H1 (cell line): ENCODE measurements around the gene CAPN3. TPM values are rescaled to one million over a fixed set of nuclear protein-coding genes. Genes with fewer than 3 reads are reported as not detected.

Source experiments
- CTCF ChIA-PET: fragments of 300-600 bp; sonication (Branson Sonifier 250); formaldehyde crosslinking; loops from one replicate; lab custom pipeline; 2021; ENCODE audit not compliant: partially characterized antibody; lab: Charles Lee
- POLR2A ChIA-PET: fragments of 300-600 bp; sonication (Branson Sonifier 250); formaldehyde crosslinking; loops from one replicate; lab custom pipeline; 2021; ENCODE audit warnings: inconsistent platforms; ENCODE audit not compliant: partially characterized antibody; lab: Charles Lee
- DNase-seq, 2 experiments: peaks; one replicate each; pipeline versions ENCODE4 v3.0.0 to v3.0.0-alpha.2; 2010 to 2022; ENCODE audit warnings: low spot score in 2 of 2, low read depth in 1 of 2, mixed read lengths in 1 of 2
- FAIRE-seq: peaks from 2 replicates; lab custom pipeline; 2011; peaks lifted over from hg19 to GRCh38; lab: Jason Lieb, UNC
- H2AFZ ChIP-seq: 2 replicates; pipeline ENCODE4 v1.8.1; 2012; ENCODE audit warnings: low read length, inconsistent platforms
- H2AK5ac ChIP-seq: 2 replicates; pipeline ENCODE4 v1.6.1; 2013; ENCODE audit warnings: low read depth, low read length
- H2BK120ac ChIP-seq: replicated peaks from 2 replicates; pipeline ENCODE3; 2013; ENCODE audit warnings: low read depth, low read length, inconsistent platforms
- H2BK12ac ChIP-seq: 2 replicates; pipeline ENCODE4 v1.6.1; 2013; ENCODE audit warnings: low read depth, low read length
- H2BK15ac ChIP-seq: 2 replicates; pipeline ENCODE4 v1.6.1; 2013; ENCODE audit warnings: low read length
- H2BK20ac ChIP-seq: 2 replicates; pipeline ENCODE4 v1.6.1; 2013; ENCODE audit warnings: low read length
- H2BK5ac ChIP-seq: 2 replicates; pipeline ENCODE4 v1.6.1; 2013; ENCODE audit warnings: low read depth, low read length
- H3K14ac ChIP-seq: 2 replicates; pipeline ENCODE4 v1.6.1; 2013; ENCODE audit warnings: inconsistent platforms; ENCODE audit not compliant: insufficient read length
- H3K18ac ChIP-seq: 2 replicates; pipeline ENCODE4 v1.6.1; 2013; ENCODE audit warnings: low read length; ENCODE audit errors: extremely low read depth
- H3K23ac ChIP-seq: 2 replicates; pipeline ENCODE4 v1.6.1; 2013; ENCODE audit warnings: inconsistent platforms; ENCODE audit not compliant: insufficient read length
- H3K23me2 ChIP-seq: 2 replicates; pipeline ENCODE4 v1.6.1; 2013; ENCODE audit warnings: low read depth, low read length
- H3K27ac ChIP-seq: 2 replicates; pipeline ENCODE4 v1.6.1; 2011; ENCODE audit warnings: low read depth, low read length, inconsistent platforms
- H3K27me3 ChIP-seq, 4 experiments: replicated peaks in 1 of 4; 1 replicate in 1 of 4; 2 replicates in 3 of 4; pipeline versions ENCODE4 v1.6.1 to v1.8.1; 2011 to 2013; ENCODE audit warnings: low read length in 3 of 4, mild to moderate bottlenecking in 3 of 4, inconsistent platforms in 2 of 4, mixed read lengths in 2 of 4, moderate library complexity in 1 of 4; ENCODE audit not compliant: control insufficient read depth in 3 of 4, insufficient read depth in 3 of 4; ENCODE audit errors: extremely low read depth in 1 of 4
- H3K36me3 ChIP-seq, 4 experiments: 2 replicates each; pipeline versions ENCODE4 v1.6.1 to v1.8.1; 2011 to 2013; ENCODE audit warnings: mild to moderate bottlenecking in 4 of 4, low read length in 3 of 4, moderate library complexity in 2 of 4, control low read depth in 1 of 4, inconsistent platforms in 1 of 4; ENCODE audit not compliant: insufficient read depth in 4 of 4, control insufficient read depth in 2 of 4
- H3K4ac ChIP-seq: replicated peaks from 2 replicates; pipeline ENCODE3; 2013; ENCODE audit warnings: low read length, low read depth, mixed read lengths, inconsistent platforms; ENCODE audit not compliant: insufficient read length
- H3K4me1 ChIP-seq, 4 experiments: replicated peaks in 1 of 4; 1 replicate in 1 of 4; 2 replicates in 3 of 4; pipeline versions ENCODE4 v1.6.1 to v1.8.1; 2011 to 2013; ENCODE audit warnings: low read length in 3 of 4, inconsistent platforms in 2 of 4, mixed read lengths in 1 of 4; ENCODE audit not compliant: insufficient read depth in 4 of 4, control insufficient read depth in 3 of 4
- H3K4me2 ChIP-seq, 2 experiments: 2 replicates each; pipeline versions ENCODE4 v1.6.1 to v1.8.1; 2011 to 2013; ENCODE audit warnings: low read depth in 2 of 2, low read length in 2 of 2, control low read depth in 1 of 2, inconsistent platforms in 1 of 2, mild to moderate bottlenecking in 1 of 2; ENCODE audit not compliant: insufficient read depth in 1 of 2
- H3K4me3 ChIP-seq, 4 experiments: fragments of 200-600, 300-600 bp in 1 of 4; sonication (generic), shearing (Covaris generic), sonication (Bioruptor Twin) in 1 of 4; 2 replicates each; pipeline versions ENCODE4 v1.5.1 to v1.8.1; 2011 to 2016; ENCODE audit warnings: low read length in 4 of 4, low read depth in 3 of 4, control low read depth in 2 of 4, inconsistent platforms in 2 of 4, mild to moderate bottlenecking in 2 of 4, mixed read lengths in 1 of 4, moderate library complexity in 1 of 4; ENCODE audit not compliant: insufficient read depth in 2 of 4; ENCODE audit errors: extremely low read depth in 1 of 4
- H3K56ac ChIP-seq: replicated peaks from 2 replicates; pipeline ENCODE3; 2013; ENCODE audit warnings: low read depth, mild to moderate bottlenecking, mixed read lengths, low read length, inconsistent platforms; ENCODE audit not compliant: insufficient read length
- H3K79me1 ChIP-seq: 2 replicates; pipeline ENCODE4 v1.6.1; 2013; ENCODE audit warnings: low read depth, low read length, control low read depth
- H3K79me2 ChIP-seq, 2 experiments: 2 replicates each; pipeline versions ENCODE4 v1.6.1 to v1.8.1; 2012 to 2013; ENCODE audit warnings: low read length in 2 of 2, mild to moderate bottlenecking in 2 of 2, inconsistent platforms in 1 of 2; ENCODE audit not compliant: insufficient read depth in 2 of 2, control insufficient read depth in 1 of 2
- H3K9ac ChIP-seq, 4 experiments: replicated peaks in 1 of 4; 1 replicate in 1 of 4; 2 replicates in 3 of 4; pipeline versions ENCODE4 v1.6.1 to v1.8.1; 2011 to 2013; ENCODE audit warnings: low read depth in 3 of 4, low read length in 3 of 4, control low read depth in 2 of 4, mild to moderate bottlenecking in 2 of 4, moderate library complexity in 2 of 4, inconsistent platforms in 1 of 4; ENCODE audit errors: extremely low read depth in 1 of 4
- H3K9me3 ChIP-seq, 2 experiments: 2 replicates each; pipeline versions ENCODE4 v1.6.1 to v1.8.1; 2012 to 2013; ENCODE audit warnings: mild to moderate bottlenecking in 2 of 2, moderate library complexity in 2 of 2, control low read depth in 1 of 2, inconsistent platforms in 1 of 2, low read depth in 1 of 2, low read length in 1 of 2, mixed read lengths in 1 of 2; ENCODE audit not compliant: insufficient read depth in 2 of 2
- H4K20me1 ChIP-seq, 2 experiments: replicated peaks in 1 of 2; 2 replicates each; pipeline versions ENCODE3 to v1.8.1; 2011 to 2013; ENCODE audit warnings: inconsistent platforms in 2 of 2, low read length in 2 of 2, mild to moderate bottlenecking in 1 of 2; ENCODE audit not compliant: insufficient read depth in 2 of 2, control insufficient read depth in 1 of 2
- H4K5ac ChIP-seq: 2 replicates; pipeline ENCODE4 v1.6.1; 2013; ENCODE audit warnings: low read length, low read depth, mixed read lengths, inconsistent platforms; ENCODE audit not compliant: insufficient read length
- H4K8ac ChIP-seq: 2 replicates; pipeline ENCODE4 v1.8.0; 2013; ENCODE audit warnings: mild to moderate bottlenecking, moderate library complexity, low read length, inconsistent platforms; ENCODE audit not compliant: insufficient read depth; ENCODE audit errors: extremely low read depth
- H4K91ac ChIP-seq: replicated peaks from 2 replicates; pipeline ENCODE3; 2013; ENCODE audit warnings: low read length, mixed read lengths, inconsistent platforms; ENCODE audit not compliant: insufficient read length
- CTBP2 ChIP-seq: IDR thresholded peaks from 2 replicates; pipeline ENCODE4 v1.7.0; 2011; ENCODE audit warnings: borderline replicate concordance, mild to moderate bottlenecking, moderate library complexity, mixed read lengths, low read length; ENCODE audit not compliant: insufficient read depth, insufficient read length
- EGR1 ChIP-seq: IDR thresholded peaks from 2 replicates; pipeline ENCODE4 v1.6.1; 2011; ENCODE audit warnings: low read depth, low read length, borderline replicate concordance
- EZH2 ChIP-seq: fragments of 200-600 bp; sonication (generic); IDR thresholded peaks from 2 replicates; pipeline ENCODE4 v1.7.1; 2012; ENCODE audit warnings: low read depth, mild to moderate bottlenecking, moderate library complexity, low read length, inconsistent platforms; ENCODE audit not compliant: severe bottlenecking
- FOSL1 ChIP-seq: IDR thresholded peaks from 2 replicates; pipeline ENCODE4 v1.6.1; 2011; ENCODE audit warnings: mild to moderate bottlenecking, low read depth, low read length, moderate library complexity; ENCODE audit not compliant: insufficient read depth
- HDAC6 ChIP-seq: IDR thresholded peaks from one replicate; pipeline ENCODE4 v1.7.1; 2012; ENCODE audit warnings: low read depth, mild to moderate bottlenecking, inconsistent platforms, low read length, moderate library complexity
- POLR2A ChIP-seq, 2 experiments: IDR thresholded peaks; 1 replicate in 1 of 2; 2 replicates in 1 of 2; pipeline ENCODE4 v1.6.1; 2011; ENCODE audit warnings: low read depth in 2 of 2, low read length in 2 of 2, mild to moderate bottlenecking in 2 of 2; ENCODE audit errors: control extremely low read depth in 1 of 2
- SIN3A ChIP-seq, 2 experiments: IDR thresholded peaks in 1 of 2; conservative IDR thresholded peaks in 1 of 2; 2 replicates each; pipeline ENCODE4 v1.6.1; 2011 to 2012; ENCODE audit warnings: low read length in 2 of 2, improper control_type of control experiment in 1 of 2, low read depth in 1 of 2, mild to moderate bottlenecking in 1 of 2
- SP1 ChIP-seq: IDR thresholded peaks from 2 replicates; pipeline ENCODE4 v1.6.1; 2011; ENCODE audit warnings: low read depth, low read length
- SUZ12 ChIP-seq: fragments of 200-600 bp; sonication (generic); IDR thresholded peaks from 2 replicates; pipeline ENCODE4 v1.6.1; 2012; ENCODE audit warnings: mild to moderate bottlenecking, inconsistent platforms, low read length, moderate library complexity, mixed read lengths
- TAF7 ChIP-seq: optimal IDR thresholded peaks from 2 replicates; pipeline ENCODE3; 2011; ENCODE audit warnings: low read depth, mild to moderate bottlenecking, inconsistent platforms, low read length, moderate library complexity, borderline replicate concordance
- TBP ChIP-seq: IDR thresholded peaks from 2 replicates; pipeline ENCODE4 v1.6.1; 2011; ENCODE audit warnings: low read depth, low read length, improper control_type of control experiment
- WGBS, 2 experiments: shearing (Covaris generic) in 1 of 2; methylation state at CpG; one replicate each; pipeline versions ENCODE4 v1.1.6 to v1.1.7; 2013 to 2015; ENCODE audit warnings: low lambda C conversion rate in 2 of 2, mixed read lengths in 2 of 2, inconsistent platforms in 1 of 2, low coverage in 1 of 2, missing lambda C conversion rate in 1 of 2; ENCODE audit not compliant: insufficient replicate concordance in 2 of 2, insufficient coverage in 1 of 2, insufficient read length in 1 of 2; ENCODE audit errors: extremely low coverage in 1 of 2, missing lambda C conversion rate in 1 of 2; 5-methylcytosine and 5-hydroxymethylcytosine counted together
- polyA plus RNA-seq, 7 experiments: library from polyadenylated mRNA; depleted of rRNA in 3 of 7; stranded (reverse) in 5 of 7; unstranded in 2 of 7; fragments of >200 nt in 5 of 7; fragments of 200-250 nt in 2 of 7; gene quantifications; 1 replicate in 5 of 7; 2 replicates in 1 of 7; 4 replicates in 1 of 7; pipeline versions ENCODE4 v1.2.1 to v1.2.3, GENCODE V29; 2011 to 2013; ENCODE audit warnings: missing spikeins in 2 of 7, mixed read lengths in 2 of 7
- total RNA-seq: library from RNA; stranded (reverse); fragmentation: NEBNext Ultra II Directional; extraction: Animal tissue kit (Norgen Biotek cat#: 25700); gene quantifications from 2 replicates; pipeline ENCODE4 v1.2.1, GENCODE V29; 2021
- TF ChIP-seq, protein P1 (sequence below), 3 experiments: IDR thresholded peaks; 1 replicate in 2 of 3; 2 replicates in 1 of 3; pipeline versions ENCODE4 v1.5.1 to v1.6.1; 2011; ENCODE audit warnings: low read length in 3 of 3, mild to moderate bottlenecking in 3 of 3, inconsistent platforms in 2 of 3, low read depth in 1 of 3, moderate library complexity in 1 of 3; ENCODE audit not compliant: insufficient read depth in 1 of 3; ENCODE audit errors: control extremely low read depth in 1 of 3

CAPN3 gene
- total and polyA plus RNA-seq, 2 of the 8 experiments (the other 6 are each of a cell fraction or from before 2014, with no cell fraction given): 0.80 to 2.1 TPM

DNA sequence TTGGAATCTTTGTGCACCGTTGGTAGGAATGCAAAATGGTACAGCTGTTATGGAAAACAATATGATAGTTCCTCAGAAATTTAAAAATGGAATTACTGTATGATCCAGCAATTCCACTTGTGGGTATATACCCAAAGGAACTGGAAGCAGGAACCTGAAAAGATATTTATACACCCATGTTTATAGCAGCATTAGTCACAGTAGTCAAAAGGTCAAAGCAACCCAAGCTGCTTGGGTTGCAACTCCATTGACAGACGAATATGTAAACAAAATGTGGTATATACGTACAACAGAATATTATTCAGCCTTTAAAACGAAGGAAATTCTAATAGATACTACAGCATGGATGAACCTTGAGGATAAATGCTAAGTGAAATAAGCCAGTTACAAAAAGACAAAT lies 35.0 kb upstream of the CAPN3 start:
- Histone ChIP-seq H3K27me3 (no peaks in the 10 kb centered on the region), H2AK5ac (no peak overlapping the region), H4K20me1 (no peaks in the 10 kb centered on the region), H3K4me1 (no peaks in the 10 kb centered on the region), H2BK20ac (no peak overlapping the region), H3K4me3 (no peak overlapping the region), H3K18ac (no peak overlapping the region), H2BK120ac (no peak overlapping the region), H4K91ac (no peak overlapping the region), H3K9me3 (no peaks in the 10 kb centered on the region), H3K14ac (no peak overlapping the region), H4K8ac (no peak overlapping the region), H3K56ac (no peak overlapping the region), H2BK5ac (no peak overlapping the region), H3K36me3 (peaks cover 0 to 3% (median 0%) of the 10 kb centered on the region in 4 experiments; a peak in 1 of 8 replicates), H3K9ac (no peak overlapping the region), H2BK15ac (no peak overlapping the region), H3K79me2 (no peaks in the 10 kb centered on the region), H2AFZ (no peak overlapping the region), H4K5ac (no peak overlapping the region), H3K4me2 (no peak overlapping the region), H2BK12ac (no peak overlapping the region), H3K79me1 (no peaks in the 10 kb centered on the region), H3K23me2 (no peaks in the 10 kb centered on the region), H3K4ac (no peak overlapping the region), H3K23ac (no peak overlapping the region), H3K27ac (no peak overlapping the region)
- DNase-seq: no peak
- ChIA-PET POLR2A (no interaction called here), CTCF (interaction anchor here (0.6 kb wide), 1 partner anchor 117 kb away, joined by 3 read pairs; no protein-coding TSS in a partner anchor)
- 80% methylated on average over 4 of the region's 4 CpGs; no CpG with 5 or more reads in 1 of the 2 experiments for WGBS, 2 experiments
- no peak for FAIRE-seq
- TF ChIP-seq SIN3A (conservative IDR thresholded peaks at IDR 0.05 in 1 of 2, IDR thresholded peaks at IDR 0.05 in 1 of 2; ENCODE audit: low read depth in 1 of 2, low read length in 2 of 2) (no peak), HDAC6 (no peak), EZH2 (no peak), SUZ12 (no peak), SP1 (no peak), POLR2A (IDR thresholded peaks at IDR 0.05; ENCODE audit: control extremely low read depth in 1 of 2, low read depth in 2 of 2, low read length in 2 of 2) (no peak), FOSL1 (no peak), TBP (no peak), CTBP2 (no peak), EGR1 (no peak), TAF7 (no peak)
- TF ChIP-seq, protein P1, sequence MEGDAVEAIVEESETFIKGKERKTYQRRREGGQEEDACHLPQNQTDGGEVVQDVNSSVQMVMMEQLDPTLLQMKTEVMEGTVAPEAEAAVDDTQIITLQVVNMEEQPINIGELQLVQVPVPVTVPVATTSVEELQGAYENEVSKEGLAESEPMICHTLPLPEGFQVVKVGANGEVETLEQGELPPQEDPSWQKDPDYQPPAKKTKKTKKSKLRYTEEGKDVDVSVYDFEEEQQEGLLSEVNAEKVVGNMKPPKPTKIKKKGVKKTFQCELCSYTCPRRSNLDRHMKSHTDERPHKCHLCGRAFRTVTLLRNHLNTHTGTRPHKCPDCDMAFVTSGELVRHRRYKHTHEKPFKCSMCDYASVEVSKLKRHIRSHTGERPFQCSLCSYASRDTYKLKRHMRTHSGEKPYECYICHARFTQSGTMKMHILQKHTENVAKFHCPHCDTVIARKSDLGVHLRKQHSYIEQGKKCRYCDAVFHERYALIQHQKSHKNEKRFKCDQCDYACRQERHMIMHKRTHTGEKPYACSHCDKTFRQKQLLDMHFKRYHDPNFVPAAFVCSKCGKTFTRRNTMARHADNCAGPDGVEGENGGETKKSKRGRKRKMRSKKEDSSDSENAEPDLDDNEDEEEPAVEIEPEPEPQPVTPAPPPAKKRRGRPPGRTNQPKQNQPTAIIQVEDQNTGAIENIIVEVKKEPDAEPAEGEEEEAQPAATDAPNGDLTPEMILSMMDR (IDR thresholded peaks at IDR 0.05; ENCODE audit: control extremely low read depth in 1 of 3, insufficient read depth in 1 of 3, low read depth in 1 of 3, low read length in 3 of 3): no peak
